ENCODE results near the gene DHX34. TPM values are rescaled to one million over a fixed set of nuclear protein-coding genes. Genes with fewer than 3 reads are reported as not detected.

DHX34 gene
- total and polyA plus RNA-seq, 9 donors, result 2.6 to 21.3 (median 15.3) TPM

DNA sequence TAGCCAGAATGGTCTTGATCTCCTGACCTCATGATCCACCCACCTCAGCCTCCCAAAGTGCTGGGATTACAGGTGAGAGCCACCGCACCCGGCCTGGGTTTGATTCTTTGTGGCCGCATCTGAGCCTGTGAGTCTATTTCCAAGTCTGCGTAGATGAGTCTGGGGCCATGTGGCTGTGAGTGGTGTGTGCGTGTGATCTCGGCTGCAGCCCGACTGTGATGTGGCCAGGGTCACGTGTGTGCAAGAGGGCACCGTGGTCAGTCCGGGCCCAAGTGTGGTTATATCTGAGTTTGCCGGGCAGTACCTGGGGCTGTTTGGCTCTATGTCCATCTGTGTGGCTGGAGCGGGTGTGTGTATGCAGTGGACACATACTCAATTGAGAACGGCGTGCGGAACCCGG lies 64.8 kb downstream of the DHX34 start:
- Histone ChIP-seq H3K27me3 (no peaks in the 10 kb centered on the region), H3K36me3 (no peaks in the 10 kb centered on the region), H3K4me3 (no peak overlapping the region), H3K4me1 (ENCODE audit: insufficient read depth) (peaks cover 3% of the 10 kb centered on the region), H3K9me3 (no peaks in the 10 kb centered on the region), H3K27ac (no peak overlapping the region)
- intact Hi-C loops (cut with DNase I), result loop anchor here in 1 of 4 donors (10.0 kb wide), 1 partner anchor 109 kb away; the partner anchor contains the start of gene C5AR1
- no peak for DNase-seq
- TF ChIP-seq POLR2A (IDR thresholded peaks at IDR 0.05) (no peak), CTCF (IDR thresholded peaks at IDR 0.05) (no peak), EP300 (IDR thresholded peaks at IDR 0.05) (no peak)
- WGBS, 3 donors, result 93 to 96% (median 95%) methylated on average over 16 of the region's 16 CpGs

DNA sequence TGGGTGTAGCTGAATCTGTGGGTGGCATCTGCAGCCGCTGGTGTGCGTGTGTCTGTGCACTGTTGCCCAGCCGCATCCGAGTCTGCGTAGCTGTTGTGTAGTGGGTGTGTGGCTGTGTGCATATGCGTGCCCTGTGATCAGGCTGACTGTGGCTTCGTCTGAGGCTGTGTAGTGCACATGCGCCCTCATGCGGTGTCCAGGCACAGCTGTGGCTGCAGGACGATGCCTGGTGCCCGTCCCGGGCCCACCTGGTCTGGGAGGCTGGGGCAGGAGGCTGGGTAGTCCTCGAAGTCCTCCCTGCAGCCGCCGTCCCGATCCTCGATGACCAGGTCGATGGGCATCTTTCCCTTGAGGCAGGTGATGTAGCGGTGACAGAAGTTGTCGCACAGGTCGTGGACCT lies 65.4 kb downstream of the DHX34 start:
- no peaks in the 10 kb centered on the region for H3K9me3 ChIP-seq
- DNase-seq, result no peak
- no peaks in the 10 kb centered on the region for H3K36me3 ChIP-seq
- intact Hi-C loops (cut with DNase I), result loop anchor here in 1 of 4 donors (10.0 kb wide), 1 partner anchor 110 kb away; the partner anchor contains the start of gene C5AR1
- WGBS, 3 donors, result 79 to 84% (median 80%) methylated on average over 20 to 21 of the region's 21 CpGs
- H3K27ac ChIP-seq, result no peak overlapping the region
- no peaks in the 10 kb centered on the region for H3K27me3 ChIP-seq
- no peak overlapping the region for H3K4me3 ChIP-seq
- TF ChIP-seq POLR2A (IDR thresholded peaks at IDR 0.05) (no peak), EP300 (IDR thresholded peaks at IDR 0.05) (no peak), CTCF (IDR thresholded peaks at IDR 0.05) (no peak)
- H3K4me1 ChIP-seq (ENCODE audit: insufficient read depth), result peaks cover 3% of the 10 kb centered on the region

DNA sequence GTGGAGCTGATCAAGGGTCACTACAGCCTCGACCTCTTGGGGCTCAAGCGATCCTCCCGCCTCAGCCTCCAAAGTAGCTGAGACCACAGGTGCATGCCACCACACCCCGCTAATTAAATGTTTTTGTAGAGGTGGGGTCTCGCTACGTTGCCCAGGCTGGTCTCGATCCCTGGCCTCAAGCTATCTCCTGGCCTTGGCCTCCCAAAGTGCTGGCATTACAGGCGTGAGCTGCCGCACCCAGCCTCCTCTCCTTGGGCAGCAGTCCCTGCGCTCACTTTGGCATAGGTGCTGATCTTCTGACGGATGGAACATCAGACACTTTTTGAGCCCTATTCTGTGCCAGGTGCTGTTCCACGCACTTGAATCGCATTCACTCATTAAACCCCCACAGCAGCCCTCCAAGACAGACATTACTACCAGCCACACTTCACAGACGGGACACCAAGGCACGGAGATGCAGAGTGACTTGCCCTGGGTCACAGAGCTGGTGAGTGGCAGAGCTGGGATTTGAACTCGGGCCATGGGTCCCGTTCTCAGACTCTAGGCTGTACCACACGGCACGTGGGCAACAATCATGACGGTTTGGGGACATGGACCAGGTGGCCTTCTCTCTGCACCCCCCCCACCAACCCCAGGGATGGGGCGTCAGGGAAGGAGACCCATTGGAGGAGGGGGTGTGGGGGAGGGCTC lies 67.0 kb downstream of the DHX34 start:
- H3K9me3 ChIP-seq, result no peaks in the 10 kb centered on the region
- no peak for DNase-seq
- intact Hi-C loops (cut with DNase I), result loop anchor here in 1 of 4 donors (10.0 kb wide), 1 partner anchor 111 kb away; the partner anchor contains the start of gene C5AR1
- TF ChIP-seq EP300 (IDR thresholded peaks at IDR 0.05), result no peak
- TF ChIP-seq CTCF (IDR thresholded peaks at IDR 0.05), result no peak
- TF ChIP-seq POLR2A (IDR thresholded peaks at IDR 0.05), result no peak
- H3K27me3 ChIP-seq, result no peaks in the 10 kb centered on the region
- H3K27ac ChIP-seq, result no peak overlapping the region
- H3K36me3 ChIP-seq, result no peaks in the 10 kb centered on the region
- 90 to 92% (median 92%) methylated on average over 21 of the region's 21 CpGs for WGBS, 3 donors
- H3K4me3 ChIP-seq, result no peak overlapping the region
- H3K4me1 ChIP-seq (ENCODE audit: insufficient read depth), result peaks cover 3% of the 10 kb centered on the region

- intact Hi-C loops (cut with DNase I), result loop anchor here in 1 of 4 donors (10.0 kb wide), 1 partner anchor 112 kb away; the partner anchor contains the start of gene C5AR1
- TF ChIP-seq EP300 (IDR thresholded peaks at IDR 0.05) (no peak), POLR2A (IDR thresholded peaks at IDR 0.05) (no peak), CTCF (IDR thresholded peaks at IDR 0.05) (no peak)
These were observed 67.5 kb downstream of the DHX34 start for GRCh38 chr19:47416643-47416985.

More at GRCh38 chr19:47416643-47416985, 67.5 kb downstream of the DHX34 start:
- Histone ChIP-seq H3K27ac (no peak overlapping the region), H3K27me3 (no peaks in the 10 kb centered on the region), H3K4me1 (ENCODE audit: insufficient read depth) (peaks cover 3% of the 10 kb centered on the region), H3K36me3 (no peaks in the 10 kb centered on the region), H3K4me3 (no peak overlapping the region), H3K9me3 (no peaks in the 10 kb centered on the region)
- 68 to 82% (median 72%) methylated on average over 12 of the region's 12 CpGs for WGBS, 3 donors
- no peak for DNase-seq

Data from ovary (tissue), 9 donors.